IMR-90 (cell line): ENCODE measurements around the gene PDHB.

Experiments used
- CEBPB ChIP-seq: IDR thresholded peaks from 2 replicates; pipeline ENCODE4 v1.6.1; 2012; ENCODE audit warnings: low read depth, low read length, improper control_type of control experiment
- CTCF ChIP-seq: conservative IDR thresholded peaks from 2 replicates; pipeline ENCODE4 v1.5.1; 2012; ENCODE audit warnings: mild to moderate bottlenecking, low read depth, low read length, improper control_type of control experiment
- MXI1 ChIP-seq: IDR thresholded peaks from 2 replicates; pipeline ENCODE4 v1.6.1; 2012; ENCODE audit warnings: low read depth, mild to moderate bottlenecking, low read length, moderate library complexity, borderline replicate concordance
- POLR2A ChIP-seq: IDR thresholded peaks from 2 replicates; pipeline ENCODE4 v1.6.1; 2012; ENCODE audit warnings: mild to moderate bottlenecking, low read depth, low read length
- USF2 ChIP-seq: fragments of 150-350 bp; IDR thresholded peaks from 2 replicates; pipeline ENCODE4 v1.6.1; 2017; ENCODE audit warnings: mild to moderate bottlenecking, antibody characterized with exemption, low read length, low read depth

DNA sequence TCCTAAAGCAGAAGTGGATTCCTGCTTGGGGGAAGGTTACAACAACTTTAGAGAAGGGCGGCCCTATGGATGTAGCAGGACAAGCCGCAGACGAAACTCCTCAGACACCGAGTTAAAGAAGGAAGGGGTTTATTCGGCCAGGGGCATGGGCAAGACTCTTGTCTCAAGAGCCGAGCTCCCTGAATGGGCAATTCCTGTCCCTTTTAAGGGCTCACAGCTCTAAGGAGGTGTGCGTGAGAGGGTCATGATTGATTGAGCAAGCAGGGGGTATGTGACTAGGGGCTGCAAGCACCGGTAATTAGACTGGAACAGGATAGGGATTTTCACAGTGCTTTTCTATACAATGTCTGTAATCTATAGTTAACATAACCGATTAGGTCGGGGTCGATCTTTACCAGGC is 879 bp upstream of the PDHB start:
- TF ChIP-seq CTCF (no peak), CEBPB (no peak), MXI1 (no peak), POLR2A (no peak), USF2 (no peak)
